SHP77 treated with DMSO at 0.1 percent for 48 hours (cell line): ENCODE data around the gene PEX16.
A peak's percentile ranks its signal among the peaks of the same experiment; 100 is the strongest.
"Not testable (repeated sequence)": the region's sequence is repeated elsewhere in the genome, so short reads cannot be mapped to it uniquely, and the experiment has no call there.

Experiments
- DNase-seq: peaks from one replicate; lab custom pipeline; 2025; lab: John Stamatoyannopoulos, UW

PEX16 gene

DNA sequence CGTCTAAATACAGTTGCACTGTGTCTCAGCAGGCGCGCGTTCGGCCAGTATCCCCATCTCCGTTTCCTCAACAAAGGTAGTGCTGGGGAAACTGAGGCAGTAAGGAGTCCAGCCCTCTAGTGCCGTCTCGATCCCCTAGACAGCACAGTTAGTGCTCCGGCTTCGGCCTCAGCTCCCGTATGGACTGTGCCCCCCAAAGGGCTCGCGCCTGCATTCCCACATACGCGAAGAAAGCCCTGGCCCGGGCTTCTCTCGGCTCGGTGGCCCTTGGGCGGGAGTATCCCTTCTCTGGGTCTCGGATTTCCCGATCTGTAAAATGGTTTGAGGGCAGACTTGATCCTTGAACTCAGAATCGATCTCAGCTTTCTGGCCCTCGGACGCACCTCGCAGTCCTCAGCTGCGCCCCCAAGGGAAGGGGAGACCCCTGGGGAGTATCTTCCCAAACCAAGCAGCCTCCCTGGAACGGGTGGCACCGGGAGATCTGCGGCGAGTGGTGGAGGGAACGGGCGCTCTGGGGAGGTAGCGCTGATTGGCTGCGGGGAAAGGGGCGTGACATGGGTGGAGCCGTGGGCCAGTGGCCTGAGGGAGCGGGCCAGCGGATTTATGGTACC is 759 bp upstream of the PEX16 start:
- peak; percentile 84 for DNase-seq

DNA sequence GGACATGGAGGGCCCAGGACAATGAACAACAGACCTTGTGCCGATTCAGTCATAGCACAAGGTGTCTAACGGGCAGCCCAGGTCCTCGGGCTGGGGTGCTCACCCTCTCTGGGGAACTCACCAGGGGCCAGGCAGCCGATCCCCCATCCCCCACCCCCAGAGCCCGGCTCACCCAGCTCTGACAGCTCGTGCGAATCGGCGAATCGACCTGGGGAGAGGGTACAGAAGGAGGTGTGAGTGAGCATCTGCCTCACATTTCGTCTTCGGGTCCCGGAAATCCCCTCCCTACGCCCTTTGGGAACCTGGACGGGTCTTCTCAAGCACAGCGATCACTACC is 423 bp downstream of the PEX16 start:
- DNase-seq: no peak

DNA sequence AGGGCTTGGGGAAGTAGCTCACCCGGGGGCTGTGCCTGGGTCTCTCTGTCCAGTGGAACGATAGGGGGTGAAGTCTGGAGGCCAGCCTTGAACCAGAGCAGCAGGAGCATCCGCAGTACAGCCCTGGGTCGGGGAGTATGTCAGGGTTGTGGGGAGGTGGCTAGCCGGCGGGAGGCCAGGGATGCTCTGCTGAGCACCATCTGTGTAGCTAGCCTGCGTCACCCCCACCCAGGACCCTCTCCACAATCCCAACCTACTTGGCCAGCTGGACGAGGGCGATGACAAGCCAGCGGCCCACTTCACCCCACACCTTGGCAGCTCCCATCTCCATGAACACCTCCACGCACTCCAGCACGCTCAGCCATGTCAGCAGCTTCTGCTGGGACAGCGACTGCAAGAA is 2.2 kb downstream of the PEX16 start:
- DNase-seq: no peak

DNA sequence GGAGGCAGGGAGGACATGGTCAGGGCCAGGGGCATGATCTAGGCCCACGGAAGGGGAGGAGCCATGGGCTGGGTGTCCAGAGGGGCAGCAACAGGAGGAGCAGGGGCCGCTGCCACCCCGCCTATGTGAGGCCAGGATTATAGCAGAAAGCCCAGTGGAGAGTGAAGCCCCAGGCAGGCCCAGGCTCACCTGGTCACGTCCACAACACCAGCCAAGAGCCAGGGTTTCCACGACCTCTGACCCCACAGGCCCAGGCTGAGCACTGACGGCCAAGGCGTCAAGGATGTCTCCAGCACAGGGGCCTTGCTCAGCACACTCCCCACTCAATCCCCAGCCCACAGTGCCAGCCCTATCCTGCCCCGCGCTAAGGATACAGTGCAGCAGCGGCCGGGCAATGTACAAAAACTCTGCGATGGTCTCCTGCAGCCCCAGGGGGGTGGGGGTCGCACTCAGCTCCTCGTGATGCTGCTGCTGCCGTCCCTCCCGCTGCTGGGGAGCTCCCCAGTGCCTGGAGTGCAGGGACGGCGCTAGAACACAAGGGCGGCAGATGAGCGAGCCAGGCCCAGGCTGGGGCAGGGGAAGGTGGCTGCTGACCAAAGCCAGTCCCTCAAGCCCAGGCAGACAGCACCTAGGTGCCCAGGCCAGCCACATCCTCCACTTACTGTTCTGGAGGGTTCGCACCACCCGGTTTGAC is 3.6 kb downstream of the PEX16 start:
- no peak for DNase-seq

DNA sequence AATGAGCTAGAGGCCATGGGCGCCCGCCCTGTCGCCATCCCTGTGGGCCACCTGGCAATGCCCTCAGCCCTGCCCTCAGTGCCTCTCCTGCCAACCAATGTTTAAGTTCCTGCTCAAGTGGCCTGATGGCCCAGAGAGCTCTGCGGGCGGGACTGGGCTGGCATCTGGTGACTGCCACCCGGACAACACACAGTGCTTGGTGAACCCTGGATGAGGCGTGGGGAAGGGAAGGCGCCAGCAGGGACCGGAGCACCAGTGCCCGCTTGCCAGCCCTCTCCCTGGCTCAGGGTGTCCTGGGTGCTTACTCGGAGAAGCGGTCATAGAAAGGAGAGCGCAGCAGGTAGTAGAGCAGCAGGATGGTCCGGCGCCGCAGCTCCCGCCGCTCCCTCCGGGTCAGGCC is 4.2 kb downstream of the PEX16 start:
- DNase-seq: no peak

DNA sequence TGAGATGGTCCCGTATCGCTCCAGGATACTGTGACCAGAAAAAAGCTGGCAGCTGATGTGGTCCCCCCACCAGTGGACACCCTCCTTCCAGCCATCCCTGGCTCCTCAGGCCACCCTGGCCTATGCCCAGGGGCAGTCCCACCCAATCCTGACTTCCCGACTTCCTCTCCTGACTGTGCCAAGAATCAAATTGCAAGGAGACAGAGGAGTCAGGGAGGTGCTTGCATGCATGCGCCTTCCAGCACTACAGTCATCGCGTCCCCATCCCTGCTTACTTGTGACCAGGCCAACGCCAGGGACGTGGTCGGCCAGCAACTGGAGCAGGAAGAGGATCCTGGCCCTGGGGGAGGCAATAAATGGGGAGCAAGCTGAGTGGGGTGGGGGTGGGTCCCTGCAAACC is 7.1 kb downstream of the PEX16 start:
- DNase-seq: no peak

DNA sequence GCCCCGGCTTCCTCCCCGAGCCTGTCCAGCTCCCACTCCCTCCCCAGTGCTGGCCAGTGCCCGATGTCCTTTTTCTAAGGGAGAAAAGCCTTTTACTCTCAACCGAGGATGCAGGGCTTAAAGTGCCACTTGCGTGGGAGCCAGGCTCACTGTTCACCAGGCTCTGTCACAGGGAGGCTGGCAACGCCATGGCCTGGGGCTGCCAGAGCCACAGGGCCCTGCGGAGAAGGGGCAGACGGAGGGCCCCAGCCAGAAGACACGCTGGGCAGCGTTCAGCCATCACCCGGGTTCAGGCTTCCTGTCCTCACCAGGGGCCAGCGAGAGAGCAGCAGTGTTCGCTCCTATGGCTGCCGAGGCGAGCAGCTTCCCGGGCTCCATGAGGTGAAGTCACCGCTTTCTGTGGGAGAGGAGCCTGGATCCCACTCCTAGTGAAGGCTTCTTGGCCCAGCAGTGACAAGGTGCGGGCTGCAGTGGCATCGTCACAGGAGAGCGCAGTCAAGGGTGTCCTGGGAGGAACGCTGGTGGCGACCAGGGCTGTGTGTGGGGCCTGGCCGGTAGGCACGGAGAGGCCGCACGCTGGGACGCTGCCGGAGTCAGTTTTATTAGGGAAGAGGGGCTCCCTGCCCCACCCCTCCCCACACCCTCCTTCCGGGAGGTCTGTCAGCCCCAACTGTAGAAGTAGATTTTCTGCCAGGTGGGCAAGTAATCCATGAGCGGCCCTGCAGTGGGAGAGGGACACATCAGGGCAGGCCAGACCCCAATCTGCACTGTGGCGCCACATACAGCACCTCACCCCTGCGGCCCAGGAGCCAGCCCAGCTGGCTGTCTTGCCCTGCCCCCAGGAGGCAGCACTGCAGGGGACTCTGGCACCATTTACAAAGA is 7.8 kb downstream of the PEX16 start:
- no peak for DNase-seq

DNA sequence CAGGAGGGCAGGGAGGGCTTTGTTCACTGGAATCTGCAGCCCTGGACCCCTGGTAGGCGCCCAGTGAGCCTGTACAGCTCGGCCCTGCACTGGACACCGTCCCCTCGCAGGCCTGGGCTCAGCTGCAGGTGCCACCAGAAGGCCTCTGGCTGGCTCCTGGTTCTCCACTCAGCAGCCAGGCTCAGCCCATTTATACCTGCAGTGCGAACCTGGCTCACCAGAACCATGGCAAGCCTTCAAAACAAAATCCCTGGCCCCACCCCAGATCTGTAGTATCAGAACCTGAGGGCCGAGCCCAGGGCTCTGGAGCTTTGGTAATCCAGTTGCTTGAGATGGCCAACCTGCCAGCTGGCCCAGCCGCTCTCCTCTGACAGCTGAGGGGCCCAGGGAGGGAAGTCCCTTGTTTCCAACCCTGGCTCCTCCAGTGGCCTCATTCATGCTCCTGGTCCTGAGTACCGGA is 9.7 kb downstream of the PEX16 start:
- DNase-seq: no peak

DNA sequence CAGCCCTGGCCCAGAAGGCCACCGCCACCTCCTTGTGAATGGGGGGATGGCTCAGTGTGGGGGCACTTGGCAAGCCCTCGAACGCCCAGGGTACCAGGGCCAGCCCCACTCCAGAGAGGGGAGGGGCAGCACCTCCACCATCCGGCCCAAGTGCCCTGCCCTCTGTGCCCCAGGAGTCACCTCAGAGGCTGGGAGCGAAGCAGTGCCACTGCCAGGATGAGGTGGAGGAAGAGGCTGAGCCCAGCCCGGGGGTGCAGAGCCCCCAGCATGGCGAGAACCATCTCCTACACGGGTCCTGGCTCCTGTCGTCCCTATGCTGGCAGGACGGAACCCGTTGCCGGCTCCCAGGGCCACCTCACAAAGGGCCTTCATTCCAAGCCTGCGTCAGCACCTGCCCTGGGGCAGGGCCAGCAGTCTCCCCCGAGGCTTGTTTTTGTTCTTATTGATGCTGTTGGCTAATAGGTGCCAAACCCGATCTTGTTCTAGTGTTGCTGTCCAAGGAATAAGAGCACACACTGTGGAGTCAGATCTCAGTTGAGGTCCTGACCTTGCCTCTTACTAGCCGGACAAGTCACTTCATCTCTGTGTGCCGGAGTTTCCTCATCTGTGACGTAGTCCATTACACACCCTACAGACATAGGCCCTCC is 10.6 kb downstream of the PEX16 start, which contains the start of gene FREY1:
Gene FREY1, minus strand, starts transcription at position 307 of the 647 bp plus-strand sequence. Its CDS starts 26 bp downstream, at position 281.
- DNase-seq: no peak

DNA sequence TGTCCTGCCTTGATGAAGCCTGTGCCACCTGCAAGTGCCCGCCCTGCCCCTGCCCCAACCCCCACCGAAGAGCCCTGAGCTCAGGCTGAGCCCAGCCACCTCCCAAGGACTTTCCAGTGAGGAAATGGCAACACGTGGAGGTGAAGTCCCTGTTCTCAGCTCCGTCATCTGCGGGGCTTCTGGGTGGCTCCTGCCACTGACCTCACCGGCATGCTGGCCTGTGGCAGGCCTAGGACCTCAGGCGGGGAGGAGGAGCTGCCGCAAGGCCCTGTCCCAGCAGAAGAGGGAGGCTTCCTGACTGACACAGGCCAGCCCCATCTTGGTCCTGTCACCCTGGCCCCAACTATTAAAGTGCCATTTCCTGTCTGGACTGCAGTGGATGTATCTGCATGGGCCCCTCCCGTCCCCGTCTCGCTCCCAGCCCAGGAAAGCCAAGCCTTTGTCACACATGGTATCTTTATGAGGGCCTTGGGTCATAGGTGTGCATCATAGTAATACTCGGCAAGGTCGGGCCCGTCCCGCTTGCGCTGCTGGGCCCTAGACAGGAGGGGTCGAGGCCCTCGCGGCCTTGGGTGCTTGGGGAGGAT is 11.5 kb downstream of the PEX16 start:
- no peak for DNase-seq

DNA sequence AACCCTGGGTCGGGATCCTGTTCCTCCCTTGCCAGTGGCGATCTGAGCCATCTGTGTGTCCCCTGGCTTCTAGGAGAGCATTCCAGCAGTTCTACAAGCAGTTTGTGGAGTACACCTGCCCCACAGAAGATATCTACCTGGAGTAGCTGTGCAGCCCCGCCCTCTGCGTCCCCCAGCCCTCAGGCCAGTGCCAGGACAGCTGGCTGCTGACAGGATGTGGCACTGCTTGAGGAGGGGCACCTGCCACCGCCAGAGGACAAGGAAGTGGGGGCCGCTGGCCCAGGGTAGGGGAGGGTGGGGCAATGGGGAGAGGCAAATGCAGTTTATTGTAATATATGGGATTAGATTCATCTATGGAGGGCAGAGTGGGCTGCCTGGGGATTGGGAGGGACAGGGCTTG is 12.1 kb downstream of the PEX16 start:
- not testable (repeated sequence) for DNase-seq

DNA sequence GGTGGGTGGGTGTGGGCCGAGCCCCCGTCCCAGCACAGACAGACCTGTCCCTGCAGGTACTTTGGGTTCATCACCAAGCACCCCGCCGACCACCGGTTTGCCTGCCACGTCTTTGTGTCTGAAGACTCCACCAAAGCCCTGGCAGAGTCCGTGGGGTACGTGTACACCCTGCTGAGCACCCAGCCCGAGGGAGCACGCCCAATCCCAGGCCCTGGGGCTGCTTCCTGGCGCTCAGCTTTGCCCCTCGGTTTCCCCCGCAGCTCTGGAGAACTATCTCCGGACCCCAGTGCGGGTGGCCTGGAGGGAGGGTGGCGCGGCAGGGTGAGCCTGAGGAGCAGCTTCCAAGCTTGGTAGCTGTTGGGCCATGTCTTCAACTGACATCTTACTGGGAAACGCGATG is 12.6 kb downstream of the PEX16 start:
- no peak for DNase-seq

DNA sequence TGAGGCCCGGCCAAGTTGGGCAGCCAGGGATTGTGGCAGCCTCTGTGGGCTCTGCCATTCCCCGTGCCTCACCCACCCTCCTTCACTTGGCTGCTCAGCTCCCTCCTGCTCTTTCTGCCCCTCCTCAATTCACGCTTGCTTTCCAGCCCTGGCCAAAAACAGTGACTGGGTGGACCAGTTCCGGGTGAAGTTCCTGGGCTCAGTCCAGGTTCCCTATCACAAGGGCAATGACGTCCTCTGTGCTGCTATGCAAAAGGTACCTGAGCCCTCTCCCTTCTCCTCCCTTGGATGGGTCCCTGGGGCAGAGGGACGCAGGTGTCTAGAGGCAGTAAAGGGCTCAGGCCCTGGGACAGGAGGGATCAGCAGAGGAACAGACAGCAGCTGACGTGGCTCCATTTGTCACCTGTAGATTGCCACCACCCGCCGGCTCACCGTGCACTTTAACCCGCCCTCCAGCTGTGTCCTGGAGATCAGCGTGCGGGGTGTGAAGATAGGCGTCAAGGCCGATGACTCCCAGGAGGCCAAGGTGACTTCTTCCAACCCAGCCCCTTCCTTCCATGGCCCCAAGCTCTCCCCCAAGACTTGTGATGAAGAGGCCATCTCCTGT is 13.3 kb downstream of the PEX16 start:
- DNase-seq: no peak

DNA sequence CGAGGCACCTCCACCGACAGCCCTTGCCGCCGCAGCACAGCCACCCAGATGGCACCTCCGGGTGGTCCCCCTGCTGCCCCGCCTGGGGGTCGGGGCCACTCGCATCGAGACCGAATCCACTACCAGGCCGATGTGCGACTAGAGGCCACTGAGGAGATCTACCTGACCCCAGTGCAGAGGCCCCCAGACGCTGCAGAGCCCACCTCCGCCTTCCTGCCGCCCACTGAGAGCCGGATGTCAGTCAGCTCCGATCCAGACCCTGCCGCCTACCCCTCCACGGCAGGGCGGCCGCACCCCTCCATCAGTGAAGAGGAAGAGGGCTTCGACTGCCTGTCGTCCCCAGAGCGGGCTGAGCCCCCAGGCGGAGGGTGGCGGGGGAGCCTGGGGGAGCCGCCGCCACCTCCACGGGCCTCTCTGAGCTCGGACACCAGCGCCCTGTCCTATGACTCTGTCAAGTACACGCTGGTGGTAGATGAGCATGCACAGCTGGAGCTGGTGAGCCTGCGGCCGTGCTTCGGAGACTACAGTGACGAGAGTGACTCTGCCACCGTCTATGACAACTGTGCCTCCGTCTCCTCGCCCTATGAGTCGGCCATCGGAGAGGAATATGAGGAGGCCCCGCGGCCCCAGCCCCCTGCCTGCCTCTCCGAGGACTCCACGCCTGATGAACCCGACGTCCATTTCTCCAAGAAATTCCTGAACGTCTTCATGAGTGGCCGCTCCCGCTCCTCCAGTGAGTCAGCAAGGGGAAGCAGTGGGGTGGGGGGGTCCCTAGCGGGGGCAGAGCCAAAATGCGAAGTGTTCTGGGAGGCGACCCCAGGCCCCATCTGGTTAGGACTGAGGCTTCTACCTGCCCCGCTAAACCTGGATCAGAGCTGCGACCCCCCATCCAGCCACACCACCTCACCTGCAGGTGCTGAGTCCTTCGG is 15.0 kb downstream of the PEX16 start:
- no peak for DNase-seq

DNA sequence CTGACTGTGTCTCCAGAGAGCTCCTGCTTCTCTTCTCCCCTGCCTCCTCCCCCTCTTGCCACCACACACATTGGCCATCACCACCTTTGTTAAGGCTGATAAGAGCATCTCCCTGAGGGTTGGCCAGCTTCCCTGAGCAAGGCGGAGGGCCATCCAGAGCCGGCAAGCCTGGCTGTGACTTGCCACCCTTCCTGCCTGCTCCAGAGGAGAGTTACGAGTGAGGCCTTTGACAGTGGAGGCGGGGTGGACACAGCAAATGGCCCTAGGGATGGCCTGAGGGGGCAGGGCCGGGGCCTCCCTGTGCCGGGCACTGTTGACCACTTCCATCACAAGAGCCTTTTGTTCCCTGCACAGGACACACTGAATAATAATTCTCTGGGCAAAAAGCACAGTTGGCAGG is 16.1 kb downstream of the PEX16 start:
- no peak for DNase-seq

DNA sequence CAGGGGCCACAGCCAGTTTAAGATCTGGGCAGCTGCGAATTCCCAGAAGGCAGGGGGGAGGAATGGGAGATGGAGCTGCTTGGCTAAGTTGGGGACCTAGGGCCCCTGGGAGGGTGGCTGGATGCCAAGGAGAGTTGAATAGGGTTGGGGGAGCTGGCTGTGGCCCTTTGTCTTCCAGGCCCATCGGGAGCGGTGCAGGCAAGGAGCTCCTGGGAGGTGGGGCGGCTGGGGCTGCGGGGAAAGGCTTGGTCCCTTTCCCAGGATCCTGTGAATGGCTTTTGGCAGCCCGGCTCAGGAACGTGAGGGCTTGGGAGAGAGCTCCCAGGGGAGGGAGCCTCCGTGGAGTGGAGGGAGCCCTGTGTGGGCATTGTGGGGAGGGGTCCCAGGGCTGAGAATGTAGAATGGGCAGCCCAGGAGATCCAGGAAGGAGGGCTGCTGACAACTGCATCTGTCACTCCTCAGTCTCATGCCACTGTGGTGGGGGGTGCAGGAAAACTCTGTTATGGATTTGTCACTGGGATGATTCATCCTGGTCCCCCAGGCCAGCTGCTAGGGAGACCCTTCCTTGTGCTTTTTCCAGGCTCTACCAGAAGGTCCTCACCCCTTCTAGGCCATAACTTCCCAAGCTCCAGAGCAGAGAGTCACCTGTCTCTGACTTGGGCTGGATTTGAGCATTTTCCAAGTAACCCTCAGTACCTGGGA is 16.6 kb downstream of the PEX16 start:
- DNase-seq: no peak

DNA sequence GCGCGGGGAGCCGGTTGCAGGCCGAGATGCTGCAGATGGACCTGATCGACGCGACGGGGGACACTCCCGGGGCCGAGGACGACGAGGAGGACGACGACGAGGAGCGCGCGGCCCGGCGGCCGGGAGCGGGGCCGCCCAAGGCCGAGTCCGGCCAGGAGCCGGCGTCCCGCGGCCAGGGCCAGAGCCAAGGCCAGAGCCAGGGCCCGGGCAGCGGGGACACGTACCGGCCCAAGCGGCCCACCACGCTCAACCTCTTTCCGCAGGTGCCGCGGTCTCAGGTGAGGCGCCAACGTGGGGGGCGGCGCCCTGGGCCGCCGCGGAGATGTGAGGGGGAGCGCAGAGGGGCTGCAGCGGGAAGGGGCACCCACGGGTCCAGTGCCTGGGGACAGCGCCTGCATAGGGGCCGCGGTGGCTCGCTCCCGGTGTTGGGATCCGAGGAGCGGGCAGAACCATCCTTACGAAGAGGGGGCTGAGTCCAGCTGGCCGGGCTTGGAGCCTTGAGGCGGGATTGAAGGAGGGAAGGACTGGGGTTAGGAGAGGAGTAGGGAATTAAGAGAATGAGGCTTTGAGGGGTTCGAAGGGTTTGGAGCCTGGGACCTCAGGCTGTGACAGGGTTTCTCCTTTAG is 17.4 kb downstream of the PEX16 start:
- DNase-seq: not testable (repeated sequence)

DNA sequence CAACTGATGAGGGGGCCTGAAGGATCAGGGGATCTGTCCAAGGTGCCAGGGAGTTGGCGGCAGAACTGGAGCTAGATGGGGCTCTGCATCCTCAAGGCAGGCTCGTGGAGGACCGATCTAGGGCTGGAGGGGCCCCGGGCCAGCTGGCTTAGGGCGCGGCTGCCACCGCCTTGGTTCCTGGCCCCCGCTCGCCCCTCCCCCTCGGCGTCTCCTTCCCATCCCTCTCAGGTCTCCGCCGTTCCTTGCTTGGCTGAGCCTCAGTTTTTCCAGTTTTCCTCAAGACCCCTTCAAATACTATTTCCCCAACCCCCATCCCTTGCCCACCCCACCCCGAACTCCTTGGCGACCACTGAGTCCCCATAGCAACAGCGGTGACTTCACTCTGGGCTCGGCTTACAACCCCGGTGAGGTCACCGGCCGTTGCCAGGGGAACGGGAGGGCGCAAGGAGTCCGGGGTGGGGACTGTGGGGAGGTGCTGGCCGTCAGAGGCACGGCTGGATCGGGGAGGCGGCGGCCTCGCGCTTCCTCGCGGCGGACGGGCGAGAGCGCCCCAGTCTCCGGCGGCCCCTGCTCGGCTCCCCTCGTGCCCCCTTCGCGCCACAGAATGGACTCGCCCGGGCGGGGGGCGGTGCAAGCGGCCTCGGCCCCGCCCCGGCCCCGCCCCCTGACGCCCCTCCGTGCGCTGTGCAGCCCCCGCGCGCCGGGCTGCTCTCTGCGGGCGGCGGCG is 18.1 kb downstream of the PEX16 start:
- DNase-seq: peak; percentile 86

DNA sequence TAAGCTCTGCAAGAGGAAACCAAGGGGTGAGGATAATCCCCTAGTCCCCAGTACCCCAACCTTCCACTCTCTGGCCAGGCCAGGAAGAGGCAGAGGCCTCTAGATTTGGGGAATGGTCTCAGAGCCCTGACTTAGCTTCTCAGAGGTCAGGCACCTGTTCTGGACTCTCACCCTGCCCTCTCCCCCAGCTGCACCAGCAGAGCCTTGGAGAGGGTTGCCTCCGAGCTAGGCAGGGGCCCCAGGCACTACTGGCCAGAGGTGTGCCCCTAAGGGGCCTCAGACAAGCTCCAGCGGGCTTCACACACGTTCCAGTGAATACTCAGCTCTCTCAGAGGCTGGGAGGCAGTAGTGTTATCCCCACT is 18.6 kb downstream of the PEX16 start:
- no peak for DNase-seq
